SU-DHL-6 (cell line): ENCODE results near the gene PHACTR3.

Experiments
- H2AFZ ChIP-seq: fragments of 200-600 bp; sonication (generic); 2 replicates; pipeline ENCODE4 v1.6.1; 2014; ENCODE audit warnings: low read depth, mild to moderate bottlenecking, moderate library complexity, mixed read lengths, antibody characterized with exemption, low read length; ENCODE audit not compliant: severe bottlenecking
- H3F3A ChIP-seq: fragments of 200-600 bp; shearing (Covaris generic); 2 replicates; pipeline ENCODE4 v1.6.0; 2016; ENCODE audit warnings: antibody characterized with exemption, mild to moderate bottlenecking; ENCODE audit not compliant: insufficient read depth
- H3K27ac ChIP-seq: fragments of 200-600 bp; sonication (generic); 2 replicates; pipeline ENCODE4 v1.5.1; 2016; ENCODE audit warnings: low read depth, mild to moderate bottlenecking, low read length, moderate library complexity, mixed read lengths
- H3K27me3 ChIP-seq: fragments of 200-600 bp; sonication (generic), shearing (Covaris generic); 2 replicates; pipeline ENCODE4 v1.6.0; 2014; ENCODE audit warnings: mild to moderate bottlenecking, low read length
- H3K36me3 ChIP-seq: fragments of 200-600 bp; sonication (generic); 2 replicates; pipeline ENCODE4 v1.6.1; 2014; ENCODE audit warnings: mild to moderate bottlenecking, low read length, mixed read lengths
- H3K4me2 ChIP-seq: fragments of 300-600, 200-600 bp; shearing (Covaris generic), sonication (generic); 2 replicates; pipeline ENCODE4 v1.6.0; 2014; ENCODE audit warnings: low read length, low read depth, mild to moderate bottlenecking; ENCODE audit not compliant: poor library complexity, severe bottlenecking
- H3K4me3 ChIP-seq: fragments of 200-600 bp; sonication (generic); 2 replicates; pipeline ENCODE4 v1.5.1; 2014; ENCODE audit warnings: antibody characterized with exemption, low read length, mild to moderate bottlenecking, mixed read lengths; ENCODE audit not compliant: insufficient read depth, poor library complexity, severe bottlenecking
- H3K79me2 ChIP-seq: fragments of 200-600 bp; sonication (generic); 2 replicates; pipeline ENCODE4 v1.6.1; 2014; ENCODE audit warnings: mild to moderate bottlenecking, low read length, moderate library complexity; ENCODE audit not compliant: insufficient read depth
- H3K9ac ChIP-seq: fragments of 200-600 bp; sonication (generic); 2 replicates; pipeline ENCODE4 v1.7.0; 2014; ENCODE audit warnings: mild to moderate bottlenecking, low read length
- H3K9me2 ChIP-seq: fragments of 200-600 bp; sonication (generic); replicated peaks from 2 replicates; pipeline ENCODE4 v1.6.1; 2014; ENCODE audit warnings: low read length; ENCODE audit not compliant: insufficient read depth
- H3K9me3 ChIP-seq: fragments of 200-600 bp; sonication (generic); 2 replicates; pipeline ENCODE4 v1.6.1; 2014; ENCODE audit warnings: low read length, mixed read lengths; ENCODE audit not compliant: insufficient read depth
- H4K20me1 ChIP-seq: fragments of 200-600 bp; sonication (generic); 2 replicates; pipeline ENCODE4 v1.6.1; 2014; ENCODE audit warnings: low read depth, mild to moderate bottlenecking, antibody characterized with exemption, low read length, moderate library complexity, mixed read lengths
- CTCF ChIP-seq: fragments of 200-600 bp; sonication (generic); IDR thresholded peaks from one replicate; pipeline ENCODE4 v1.5.1; 2017; ENCODE audit warnings: antibody characterized with exemption, mild to moderate bottlenecking, low read length, moderate library complexity; ENCODE audit not compliant: insufficient read depth, poor library complexity, severe bottlenecking
- EZH2phosphoT487 ChIP-seq: fragments of 200-600 bp; sonication (generic), shearing (Covaris generic); conservative IDR thresholded peaks from 2 replicates; pipeline ENCODE4 v1.6.1; 2018; ENCODE audit warnings: mild to moderate bottlenecking, antibody characterized with exemption, low read length, moderate library complexity, mixed read lengths

PHACTR3 gene

GRCh38 chr20:59747671-59748515 lies 143.6 kb downstream of the PHACTR3 start:
- no peak overlapping the region for H2AFZ ChIP-seq
- no peak overlapping the region for H3K9ac ChIP-seq
- no peaks in the 10 kb centered on the region for H4K20me1 ChIP-seq
- no peaks in the 10 kb centered on the region for H3K9me3 ChIP-seq
- no peak overlapping the region for H3K4me2 ChIP-seq
- H3K27ac ChIP-seq, result no peak overlapping the region
- H3K4me3 ChIP-seq, result no peak overlapping the region
- TF ChIP-seq EZH2phosphoT487, result no peak
- no peak for TF ChIP-seq CTCF
- H3F3A ChIP-seq, result no peaks in the 10 kb centered on the region
- no peaks in the 10 kb centered on the region for H3K9me2 ChIP-seq
- no peaks in the 10 kb centered on the region for H3K79me2 ChIP-seq
- H3K36me3 ChIP-seq, result no peaks in the 10 kb centered on the region
- no peaks in the 10 kb centered on the region for H3K27me3 ChIP-seq

GRCh38 chr20:59748619-59749191 lies 144.4 kb downstream of the PHACTR3 start:
- Histone ChIP-seq H3K79me2 (no peaks in the 10 kb centered on the region), H3F3A (no peaks in the 10 kb centered on the region), H3K9me3 (no peaks in the 10 kb centered on the region), H3K9me2 (no peaks in the 10 kb centered on the region), H3K36me3 (no peaks in the 10 kb centered on the region), H3K4me3 (no peak overlapping the region), H3K4me2 (no peak overlapping the region), H2AFZ (no peak overlapping the region), H3K27ac (no peak overlapping the region), H3K27me3 (no peaks in the 10 kb centered on the region), H4K20me1 (no peaks in the 10 kb centered on the region), H3K9ac (no peak overlapping the region)
- TF ChIP-seq EZH2phosphoT487 (no peak), CTCF (no peak)

GRCh38 chr20:59749301-59749700 lies 145.0 kb downstream of the PHACTR3 start:
- H3K4me2 ChIP-seq, result no peak overlapping the region
- H3K9me3 ChIP-seq, result no peaks in the 10 kb centered on the region
- no peaks in the 10 kb centered on the region for H3K27me3 ChIP-seq
- no peaks in the 10 kb centered on the region for H3F3A ChIP-seq
- no peak overlapping the region for H3K27ac ChIP-seq
- no peaks in the 10 kb centered on the region for H4K20me1 ChIP-seq
- no peaks in the 10 kb centered on the region for H3K9me2 ChIP-seq
- no peak overlapping the region for H2AFZ ChIP-seq
- H3K9ac ChIP-seq, result no peak overlapping the region
- no peaks in the 10 kb centered on the region for H3K36me3 ChIP-seq
- TF ChIP-seq CTCF, result no peak
- no peak for TF ChIP-seq EZH2phosphoT487
- no peak overlapping the region for H3K4me3 ChIP-seq
- H3K79me2 ChIP-seq, result no peaks in the 10 kb centered on the region
